Left renal cortex interstitium (tissue), 4 donors: Measurements from ENCODE around the gene DHRS2. TPM values are rescaled to one million over a fixed set of nuclear protein-coding genes. Genes with fewer than 3 reads are reported as not detected.
"Not testable (repeated sequence)": the region's sequence is repeated elsewhere in the genome, so short reads cannot be mapped to it uniquely, and the experiment has no call there.

Experiments
- DNase-seq, 4 donors: peaks; one replicate each; pipeline ENCODE4 v3.0.0-alpha.2; 2013; ENCODE audit warnings: low read depth in 4 of 4, low spot score in 2 of 4, missing footprints in 1 of 4
- polyA plus RNA-seq, 4 donors: library from polyadenylated mRNA; unstranded; fragments of 120-200 nt; gene quantifications; one replicate each; pipeline ENCODE4 v1.2.1, GENCODE V29; 2013; ENCODE audit not compliant: insufficient read length in 4 of 4

DHRS2 gene, protein sequence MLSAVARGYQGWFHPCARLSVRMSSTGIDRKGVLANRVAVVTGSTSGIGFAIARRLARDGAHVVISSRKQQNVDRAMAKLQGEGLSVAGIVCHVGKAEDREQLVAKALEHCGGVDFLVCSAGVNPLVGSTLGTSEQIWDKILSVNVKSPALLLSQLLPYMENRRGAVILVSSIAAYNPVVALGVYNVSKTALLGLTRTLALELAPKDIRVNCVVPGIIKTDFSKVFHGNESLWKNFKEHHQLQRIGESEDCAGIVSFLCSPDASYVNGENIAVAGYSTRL
- 10 to 100 TPM; 29.0 to 66.8 (median 52.0) TPM for polyA plus RNA-seq

DNA sequence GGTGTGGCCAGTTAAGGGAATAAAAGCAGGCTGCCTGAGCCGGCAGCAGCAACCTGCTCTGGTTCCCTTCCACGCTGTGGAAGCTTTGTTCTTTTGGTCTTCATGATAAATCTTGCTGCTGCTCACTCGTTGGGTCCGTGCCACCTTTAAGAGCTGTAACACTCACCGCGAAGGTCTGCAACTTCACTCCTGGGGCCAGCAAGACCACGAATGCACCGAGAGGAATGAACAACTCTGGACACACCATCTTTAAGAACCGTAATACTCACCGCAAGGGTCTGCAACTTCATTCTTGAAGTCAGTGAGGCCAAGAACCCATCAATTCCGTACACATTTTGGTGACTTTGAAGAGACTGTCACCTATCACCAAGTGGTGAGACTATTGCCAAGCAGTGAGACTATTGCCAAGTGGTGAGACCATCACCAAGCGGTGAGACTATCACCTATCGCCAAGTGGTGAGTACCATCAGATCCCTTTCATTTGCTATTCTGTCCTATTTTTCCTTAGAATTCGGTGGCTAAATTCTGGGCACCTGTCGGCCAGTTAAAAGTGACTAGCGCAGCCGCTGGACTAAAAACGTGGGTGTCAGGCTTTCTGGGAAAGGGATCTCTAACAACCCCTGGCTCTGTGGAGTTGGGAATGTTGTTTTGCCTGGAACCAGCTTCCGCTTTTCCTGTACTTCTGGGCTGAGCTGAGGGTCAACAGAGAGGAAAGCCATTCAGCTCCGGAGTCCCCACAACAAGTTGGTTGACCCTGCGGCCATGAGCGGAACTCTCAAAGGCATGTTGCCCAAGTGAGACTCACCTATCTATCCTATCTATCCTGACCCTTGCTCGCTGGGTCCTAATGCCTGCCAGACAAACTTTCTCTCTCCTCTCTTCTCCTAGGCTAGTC is at the start of gene DHRS2:
Gene DHRS2, plus strand, starts transcription at position 48 of the 895 bp plus-strand sequence. CDS start 2,501 bp downstream, outside the sequence.
- no peak for DNase-seq

DNA sequence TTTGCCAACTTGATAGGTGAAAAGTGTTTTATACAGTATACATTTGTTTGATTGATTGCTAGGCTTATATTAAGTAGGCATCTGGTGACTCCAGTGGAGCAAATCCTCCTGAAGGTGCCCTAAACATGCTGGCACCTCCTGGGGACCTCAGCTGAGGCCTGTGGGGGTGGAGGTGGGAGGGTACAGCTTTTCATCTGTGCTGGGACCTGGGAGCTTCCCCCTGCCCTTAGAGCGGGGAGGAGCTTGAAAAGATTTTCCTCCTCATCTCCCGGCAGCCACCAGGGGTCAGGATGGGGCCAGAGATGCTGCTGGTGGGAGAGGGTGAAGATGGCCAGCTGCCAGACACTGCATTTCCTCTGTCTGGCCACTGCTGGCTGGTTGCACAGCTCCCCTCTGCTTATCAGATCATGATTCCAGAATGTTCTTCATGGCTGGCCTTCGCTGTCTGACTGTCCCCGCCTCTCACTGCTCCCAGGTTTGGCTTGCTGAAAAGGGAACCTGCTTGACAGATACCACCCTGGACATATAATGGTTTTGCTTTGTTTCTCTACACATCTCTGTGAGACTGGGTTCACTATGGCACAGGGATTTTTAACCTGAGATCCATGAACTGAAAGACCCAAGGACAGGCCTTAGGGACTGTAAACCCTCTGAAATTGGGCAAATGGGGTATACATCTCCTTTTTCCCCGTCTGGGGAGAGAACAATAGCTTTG is 47.1 kb upstream of the DHRS2 start:
- DNase-seq = peak in 3 of 4 donors; percentile 71 to 84 (median 77)

DNA sequence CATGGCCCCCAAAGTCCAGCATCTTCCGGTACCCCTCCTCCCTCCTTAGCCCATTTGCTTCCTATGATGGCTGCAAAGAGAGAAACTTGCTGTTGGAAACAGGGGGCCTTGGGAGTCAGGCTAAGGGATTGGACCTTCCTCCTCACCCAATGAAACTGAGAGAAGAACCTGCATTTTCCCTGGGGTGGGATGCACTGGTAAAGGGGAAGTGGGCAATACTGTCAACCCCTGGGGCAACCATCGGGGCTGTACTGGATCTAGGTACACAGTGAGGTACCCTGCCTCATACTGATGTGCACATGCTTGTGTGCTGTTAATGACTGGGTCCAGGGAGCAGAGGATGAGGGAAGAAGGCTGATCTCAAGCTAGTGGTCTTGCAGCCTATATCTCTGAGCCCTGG is 46.6 kb upstream of the DHRS2 start:
- DNase-seq = no peak

DNA sequence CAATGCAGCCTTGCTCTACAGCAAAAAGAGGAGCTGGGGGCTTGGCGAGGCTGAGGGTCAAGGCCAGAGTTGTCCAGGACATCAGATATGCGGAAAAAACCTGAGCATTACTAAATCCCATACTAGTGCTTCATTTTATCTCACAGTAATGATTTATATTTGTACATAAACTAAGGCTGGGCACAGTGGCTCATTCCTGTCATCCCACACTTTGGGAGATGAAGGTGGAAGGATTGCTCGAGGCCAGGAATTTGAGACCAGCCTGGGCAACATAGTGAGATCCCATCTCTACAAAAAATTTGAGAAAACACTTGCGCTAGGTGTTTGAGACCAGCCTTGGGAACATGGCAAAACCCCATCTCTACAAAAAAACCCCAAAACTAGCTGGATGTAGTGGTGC is 46.0 kb upstream of the DHRS2 start:
- no peak for DNase-seq

DNA sequence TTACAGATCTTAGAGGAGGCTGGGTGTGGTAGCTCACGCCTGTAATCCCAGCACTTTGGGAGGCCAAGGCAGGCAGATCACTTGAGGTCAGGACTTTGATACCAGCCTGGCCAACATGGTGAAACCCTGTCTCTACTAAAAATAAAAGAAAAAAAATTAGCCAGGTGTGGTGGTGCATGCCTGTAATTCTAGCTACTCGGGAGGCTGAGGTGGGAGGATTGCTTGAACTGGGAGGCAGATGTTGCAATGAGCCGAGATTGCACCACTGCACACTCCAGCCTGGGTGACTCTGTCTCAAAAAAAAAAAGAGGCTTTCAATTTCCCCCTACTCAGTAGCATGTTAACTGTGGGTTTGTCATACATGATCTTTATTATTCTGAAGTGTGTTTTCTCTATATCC is 42.0 kb upstream of the DHRS2 start:
- DNase-seq = not testable (repeated sequence)

DNA sequence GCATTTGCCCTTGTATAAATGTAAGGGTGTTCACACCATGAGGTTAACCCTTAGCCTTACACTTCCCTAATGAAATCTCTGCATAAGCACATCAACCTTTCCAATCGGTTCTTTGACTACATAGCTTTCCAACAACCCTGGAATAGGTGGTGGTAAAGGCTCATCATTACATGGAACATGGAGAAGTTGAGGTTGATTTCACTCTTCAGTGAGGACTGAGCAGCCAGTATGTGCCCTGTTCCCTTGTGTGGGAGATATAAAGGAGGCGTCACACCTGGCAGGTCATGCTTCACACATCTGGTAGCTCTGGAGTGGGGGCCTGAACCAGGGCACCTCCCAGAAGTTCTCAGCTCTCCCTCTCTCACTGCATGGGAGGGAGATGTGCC is 35.8 kb upstream of the DHRS2 start:
- DNase-seq = no peak

DNA sequence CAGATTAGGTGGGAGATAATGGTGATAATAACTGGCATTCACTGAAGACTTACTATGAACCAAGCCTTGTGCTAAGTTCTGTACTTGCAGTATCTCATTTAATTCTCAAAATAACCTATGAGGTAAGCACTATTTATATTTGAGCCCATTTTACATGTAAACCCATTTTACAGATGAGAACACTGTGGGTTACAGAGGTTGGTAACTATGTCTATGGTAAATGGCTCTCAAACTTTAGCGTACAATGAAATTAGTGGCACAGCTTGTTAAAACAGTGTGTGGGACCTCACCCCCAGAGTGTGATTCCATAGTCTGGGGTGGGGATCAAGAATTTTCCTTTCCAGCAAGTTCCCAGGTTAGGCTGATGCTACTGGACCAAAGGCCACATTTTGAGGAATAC is 35.4 kb upstream of the DHRS2 start:
- DNase-seq = no peak

DNA sequence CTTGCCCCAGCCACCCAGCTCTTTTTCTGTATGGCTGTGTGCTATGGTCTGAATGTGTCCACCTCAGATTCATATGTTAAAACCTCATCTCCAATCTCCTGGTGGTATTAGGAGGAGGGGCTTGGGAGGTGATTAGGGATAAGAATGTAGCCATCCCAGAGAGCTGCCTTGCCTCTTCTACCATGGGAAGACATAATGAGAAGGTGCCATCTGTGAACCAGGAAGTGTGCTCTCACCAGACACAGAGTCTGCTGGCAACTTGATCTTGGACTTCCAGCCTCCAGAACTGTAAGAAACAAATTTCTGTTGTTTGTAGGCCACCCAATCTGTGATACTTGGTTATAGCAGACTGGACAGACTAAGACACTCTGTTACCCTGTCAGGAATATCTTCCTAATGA is 34.7 kb upstream of the DHRS2 start:
- DNase-seq = no peak

DNA sequence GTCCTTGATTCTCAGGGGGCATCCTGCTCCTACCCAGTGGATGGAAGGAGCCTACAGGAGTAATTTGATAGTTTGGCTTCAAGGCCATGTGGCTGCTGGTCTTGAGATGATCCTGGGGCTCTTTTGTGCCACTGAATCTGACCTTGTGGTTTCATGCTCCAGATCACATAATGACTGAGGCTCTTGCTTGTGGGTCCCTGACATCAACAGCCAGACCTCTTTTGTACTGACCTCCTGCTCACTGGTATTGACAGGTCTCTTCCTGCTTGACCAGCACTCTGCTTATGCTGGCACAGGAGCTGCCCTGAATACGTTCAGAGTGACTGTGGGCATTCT is 34.4 kb upstream of the DHRS2 start:
- DNase-seq = no peak

DNA sequence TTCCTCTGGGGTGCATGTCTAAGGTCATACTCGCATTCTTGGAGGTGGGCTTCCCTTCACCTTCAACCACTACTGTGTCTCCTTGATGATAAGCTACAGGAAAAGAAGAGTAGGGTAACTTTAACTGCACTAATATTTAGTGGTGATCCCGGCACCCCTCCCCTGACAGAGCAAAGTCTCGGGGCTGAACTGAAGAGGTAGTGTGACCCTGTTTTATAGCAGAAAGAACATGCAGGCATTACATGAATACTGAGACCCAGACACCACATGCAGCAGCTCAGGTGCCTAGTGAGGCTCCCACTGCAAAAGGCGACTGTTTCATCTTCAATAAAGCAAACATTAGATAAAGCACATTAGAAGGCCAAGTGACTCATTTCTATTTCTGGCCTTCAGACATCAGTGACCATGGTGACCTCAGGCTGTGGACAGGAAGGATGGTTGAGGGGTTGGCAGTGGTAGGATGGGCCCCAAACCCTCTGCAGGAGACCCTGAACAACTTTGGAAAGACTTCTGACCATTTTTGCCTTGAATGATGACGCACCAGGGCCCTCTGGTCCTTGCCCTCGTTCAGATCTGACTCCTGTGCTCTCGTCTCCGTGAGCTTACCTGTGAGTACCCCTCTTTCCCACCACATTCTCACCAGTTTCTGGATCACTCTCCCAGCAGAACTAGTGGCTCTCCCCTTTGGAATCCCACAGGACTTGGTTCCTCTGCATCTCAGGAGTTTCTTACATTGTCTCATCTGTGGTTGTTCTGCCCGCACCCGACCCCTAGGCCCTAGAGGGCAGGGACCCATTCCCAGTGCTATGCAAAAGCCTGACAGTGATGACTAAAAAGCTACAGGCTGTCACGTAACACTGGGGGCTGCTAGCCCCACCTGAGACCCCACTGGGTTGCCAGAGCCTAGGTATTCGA is 33.7 kb upstream of the DHRS2 start:
- no peak for DNase-seq

DNA sequence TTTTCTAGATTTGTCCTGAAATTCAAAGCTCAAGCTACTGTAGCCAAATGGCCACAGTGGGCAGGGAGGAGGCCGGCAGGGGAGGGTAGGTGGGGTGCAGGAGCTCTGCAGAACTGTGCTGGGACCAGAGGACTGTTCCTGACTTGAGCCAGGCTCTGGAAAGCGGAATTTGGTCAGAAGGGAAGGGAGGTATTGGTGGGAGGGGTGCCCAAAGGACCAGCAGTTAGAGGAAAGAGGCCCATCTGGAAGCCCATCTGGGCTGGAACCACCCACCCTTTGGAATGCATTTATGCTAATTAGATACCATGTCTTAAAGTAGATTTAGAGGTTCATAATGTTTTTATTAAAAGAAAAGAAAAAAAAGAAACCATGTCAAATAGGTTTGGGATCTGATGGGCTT is 33.1 kb upstream of the DHRS2 start:
- no peak for DNase-seq

DNA sequence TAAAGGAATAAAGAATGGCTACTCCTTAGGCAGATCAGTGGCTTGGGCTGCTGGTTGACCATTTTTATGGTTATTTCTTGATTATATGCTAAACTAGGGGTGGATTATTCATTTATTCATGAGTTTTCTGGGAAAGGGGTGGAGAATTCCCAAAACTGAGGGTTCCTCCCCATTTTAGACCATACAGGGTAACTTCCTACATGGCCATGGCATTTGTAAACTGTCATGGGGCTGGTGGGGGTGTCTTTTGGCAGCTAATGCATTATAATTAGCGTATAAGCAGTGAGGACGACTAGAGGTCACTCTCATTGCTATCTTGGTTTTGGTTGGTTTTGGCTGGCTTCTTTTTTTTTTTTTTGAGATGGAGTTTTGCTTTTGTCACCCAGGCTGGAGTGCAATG is 32.0 kb upstream of the DHRS2 start:
- no peak for DNase-seq

DNA sequence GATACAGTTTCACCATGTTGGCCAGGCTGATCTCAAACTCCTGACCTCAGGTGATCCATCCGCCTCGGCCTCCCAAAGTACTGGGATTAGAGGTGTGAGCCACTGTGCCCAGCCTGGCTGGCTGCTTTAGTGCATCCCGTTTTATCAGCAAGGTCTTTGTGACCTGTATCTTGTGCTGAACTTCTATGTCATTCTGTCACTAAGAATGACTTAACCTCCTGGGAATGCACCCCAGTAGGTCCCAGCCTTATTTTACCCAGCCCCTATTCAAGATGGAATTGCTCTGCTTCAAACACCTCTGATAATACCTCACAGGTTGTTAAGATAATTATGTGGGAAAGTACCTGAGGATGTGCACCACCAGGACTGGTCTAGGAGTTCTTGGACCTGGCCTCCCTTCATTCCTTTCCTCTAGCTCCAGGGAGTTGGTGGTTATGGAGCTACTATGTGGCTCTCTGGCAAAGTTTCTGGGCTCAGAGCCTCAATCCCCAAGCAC is 31.4 kb upstream of the DHRS2 start:
- DNase-seq = no peak

DNA sequence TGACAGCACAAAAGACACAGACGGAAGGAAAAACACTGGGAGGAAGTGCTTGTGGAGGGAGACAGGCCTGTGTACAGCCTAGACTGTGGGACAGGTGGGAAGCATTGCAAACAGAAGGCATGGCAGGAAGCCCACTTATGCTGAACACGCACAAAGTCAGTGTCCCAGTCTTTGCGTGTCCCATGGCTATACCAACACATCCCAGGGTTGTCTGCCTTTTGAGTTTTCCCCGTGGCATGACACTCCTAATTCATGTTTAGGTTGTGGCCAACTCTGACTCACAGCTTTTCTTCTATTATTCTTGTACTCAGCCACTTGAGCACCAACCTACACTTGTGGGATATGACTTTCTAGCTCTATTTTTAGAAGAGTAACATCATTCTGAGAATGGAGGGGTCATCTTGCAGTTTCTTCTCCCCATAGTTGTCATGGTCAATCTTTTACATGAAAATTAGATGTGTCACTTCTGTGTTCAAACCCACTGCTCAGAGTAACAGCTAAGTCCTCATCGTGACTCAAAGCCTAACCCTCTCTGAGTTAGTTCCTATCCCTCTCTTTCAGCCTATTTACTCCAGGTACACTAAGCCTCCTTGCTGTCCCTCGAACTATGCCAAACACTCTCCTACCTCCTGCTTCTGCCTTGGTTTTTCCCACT is 30.1 kb upstream of the DHRS2 start:
- no peak for DNase-seq

DNA sequence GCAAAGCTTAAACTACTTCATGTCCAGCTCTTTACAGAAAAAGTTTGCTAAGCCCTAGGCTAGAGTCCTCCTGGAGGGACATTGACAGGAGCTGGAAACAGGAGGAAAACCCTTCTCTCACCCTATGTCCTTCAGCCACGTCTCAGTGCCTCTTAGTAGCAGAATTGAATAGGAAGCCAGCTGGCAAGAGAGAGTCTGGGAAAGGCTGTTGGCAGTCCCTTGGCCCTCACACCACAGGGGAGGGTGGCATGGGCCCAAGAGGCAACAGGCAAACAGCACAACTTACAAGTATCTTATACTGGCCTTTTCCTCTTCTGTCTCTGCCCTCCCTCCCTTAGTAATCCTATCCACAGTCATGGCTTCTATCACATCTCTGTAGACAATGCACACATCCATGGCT is 27.7 kb upstream of the DHRS2 start:
- DNase-seq = no peak

DNA sequence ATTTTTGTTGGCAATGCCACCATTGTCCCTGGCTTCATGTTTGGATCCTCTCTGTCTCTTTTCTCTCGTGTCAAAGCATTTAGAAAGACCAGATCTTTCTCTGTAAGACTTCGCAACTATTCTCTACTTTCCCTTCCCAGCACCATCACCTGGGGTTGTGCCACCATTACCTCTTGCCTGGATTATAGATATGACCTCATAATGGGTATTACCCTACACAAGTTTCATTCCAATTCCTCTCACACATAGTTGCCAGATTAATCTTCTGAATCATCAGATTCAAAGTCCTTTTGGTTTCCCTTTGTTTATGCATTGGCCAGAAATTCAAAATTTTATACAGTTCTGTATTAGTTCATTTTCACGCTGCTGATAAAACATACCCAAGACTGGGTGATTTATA is 27.2 kb upstream of the DHRS2 start:
- DNase-seq = no peak

DNA sequence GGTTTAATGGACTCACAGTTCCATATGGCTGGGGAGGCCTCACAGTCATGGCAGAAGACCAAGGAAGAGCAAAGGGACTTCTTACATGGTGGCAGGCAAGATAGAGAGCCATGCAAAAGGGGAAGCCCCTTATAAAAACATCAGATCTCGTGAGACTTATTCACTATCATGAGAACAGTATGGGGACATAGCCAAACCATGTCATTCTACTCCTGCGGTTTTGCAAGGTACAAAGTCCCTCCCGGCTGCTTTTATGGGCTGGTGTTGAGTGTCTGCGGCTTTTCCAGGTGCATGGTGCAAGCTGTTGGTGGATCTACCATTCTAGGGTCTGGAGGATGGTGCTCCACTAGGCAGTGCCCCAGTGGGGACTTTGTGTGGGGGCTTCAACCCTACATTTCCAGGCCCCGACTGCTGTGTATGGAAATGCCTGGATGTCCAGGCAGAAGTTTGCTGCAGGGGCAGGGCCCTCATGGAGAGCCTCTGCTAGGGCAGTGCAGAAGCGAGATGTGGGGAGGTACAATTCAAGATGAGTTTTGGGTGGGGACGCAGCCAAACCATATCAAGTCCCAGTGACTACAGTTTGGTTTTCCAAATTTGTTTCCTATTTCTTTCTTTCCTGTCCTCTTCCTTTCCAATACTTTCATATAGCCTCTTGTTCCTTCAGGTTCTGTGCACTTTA is 26.6 kb upstream of the DHRS2 start:
- not testable (repeated sequence) for DNase-seq

DNA sequence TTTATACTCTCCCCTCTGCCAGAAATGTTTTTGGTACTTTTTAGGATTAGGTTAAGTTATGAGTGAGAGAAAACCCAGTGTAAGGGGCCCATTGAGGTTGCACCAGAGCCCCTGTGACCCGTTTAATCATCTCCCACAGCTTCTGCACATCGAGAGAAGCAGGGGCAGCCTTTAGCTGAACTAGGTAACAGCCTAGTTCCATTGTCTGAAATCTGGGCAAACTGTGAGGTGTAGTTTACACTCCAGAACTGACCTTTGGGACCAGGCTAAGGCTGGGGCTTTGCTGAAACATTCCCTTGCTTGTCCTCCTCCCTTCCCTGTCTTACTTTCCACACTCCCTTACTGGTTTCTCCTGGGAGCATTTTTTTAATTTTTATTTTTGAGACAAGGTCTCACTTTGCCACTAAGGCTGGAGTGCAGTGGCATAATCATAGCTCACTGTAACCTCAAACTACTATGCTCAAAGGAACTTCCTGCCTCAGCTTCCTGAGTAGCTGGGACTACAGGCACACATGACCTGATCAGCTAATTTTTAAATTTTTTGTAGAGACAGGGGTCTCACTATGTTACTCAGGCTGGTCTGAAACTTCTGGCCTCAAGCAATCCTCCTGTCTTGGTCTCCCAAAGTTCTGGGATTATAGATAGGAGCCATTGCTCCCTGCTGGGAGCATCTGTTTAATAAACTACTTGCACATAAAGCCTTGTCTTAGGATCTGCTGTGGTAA is 25.9 kb upstream of the DHRS2 start:
- no peak for DNase-seq
